GM21390 (cell line): ENCODE measurements around the gene JAKMIP2.

Experiments used
- ATAC-seq: cut with Tn5 transposase; IDR thresholded peaks from one replicate; pipeline ENCODE4 v1.9.1; 2021; ENCODE audit not compliant: unreplicated experiment

The JAKMIP2 gene

GRCh38 chr5:147704544-147704943 lies 78.0 kb downstream of the JAKMIP2 start:
- ATAC-seq = no peak

DNA sequence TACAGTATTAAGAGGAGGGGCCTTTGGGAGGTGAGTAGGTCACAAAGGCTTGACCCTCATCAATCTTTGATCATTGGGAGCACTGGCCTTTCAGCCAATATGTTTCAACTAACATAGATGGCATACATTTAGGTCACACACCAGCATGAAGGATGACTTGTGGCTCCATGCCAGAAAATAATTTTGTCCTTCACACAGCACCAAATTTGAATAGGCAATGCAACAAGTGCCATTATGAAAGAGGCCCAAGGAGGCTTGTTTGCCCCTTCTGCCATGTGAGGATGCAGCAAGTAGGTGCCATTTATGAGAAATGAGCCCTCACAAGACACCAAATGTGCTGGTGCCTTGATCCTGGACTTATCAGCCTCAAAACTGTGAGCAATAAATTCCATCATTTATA lies 81.1 kb downstream of the JAKMIP2 start:
- ATAC-seq = no peak

DNA sequence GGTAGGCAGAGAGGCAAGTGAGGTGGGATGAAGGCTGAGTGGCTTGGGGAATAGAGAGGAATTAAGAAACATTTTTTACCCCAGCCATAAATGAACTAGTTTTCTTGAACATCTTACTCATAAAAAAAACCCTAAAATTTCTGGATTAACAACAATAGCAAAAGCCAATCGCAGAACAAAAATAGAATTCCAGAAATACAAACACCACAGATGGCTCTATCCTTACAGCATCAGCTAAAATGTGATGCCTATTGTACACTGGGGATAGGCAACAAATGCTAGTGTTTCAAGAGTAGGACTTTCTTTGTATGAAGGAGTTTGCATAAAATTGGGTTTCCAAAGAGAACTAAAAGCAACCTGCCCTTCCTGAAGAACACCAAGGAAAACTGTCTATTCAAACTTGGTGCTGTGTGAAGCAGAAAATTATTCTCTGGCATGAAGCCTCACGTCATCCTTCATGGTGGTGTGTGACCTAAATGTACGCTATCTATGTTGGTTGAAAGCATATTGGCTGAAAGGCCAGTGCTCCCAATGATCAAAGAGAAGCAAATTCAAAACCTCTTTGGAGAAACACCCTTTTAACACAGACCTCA lies 82.9 kb downstream of the JAKMIP2 start:
- no peak for ATAC-seq

- ATAC-seq = no peak
Observed at GRCh38 chr5:147697380-147697779, 85.1 kb downstream of the JAKMIP2 start.

- no peak for ATAC-seq
Observed at GRCh38 chr5:147694772-147695171, 87.8 kb downstream of the JAKMIP2 start.

- ATAC-seq = no peak
Observed at GRCh38 chr5:147693233-147693632, 89.3 kb downstream of the JAKMIP2 start.

DNA sequence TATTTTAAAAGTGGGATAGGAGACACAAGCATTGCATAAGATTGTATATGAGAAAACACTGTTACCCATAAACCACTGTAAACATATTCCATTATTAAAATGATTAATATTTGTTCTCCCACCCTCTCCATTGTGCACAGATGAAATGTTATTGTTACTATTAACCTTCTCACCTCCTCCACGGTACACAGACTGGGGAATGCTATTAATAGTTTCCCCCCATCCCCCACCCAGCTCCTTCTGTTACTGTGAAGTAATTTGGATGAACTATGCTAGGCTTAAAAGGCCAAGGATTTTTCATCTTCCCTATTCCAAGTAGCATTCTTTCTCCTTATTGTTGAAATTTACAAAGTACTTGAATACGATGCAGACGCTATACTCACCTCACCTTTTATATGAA lies 91.4 kb downstream of the JAKMIP2 start:
- ATAC-seq = no peak

DNA sequence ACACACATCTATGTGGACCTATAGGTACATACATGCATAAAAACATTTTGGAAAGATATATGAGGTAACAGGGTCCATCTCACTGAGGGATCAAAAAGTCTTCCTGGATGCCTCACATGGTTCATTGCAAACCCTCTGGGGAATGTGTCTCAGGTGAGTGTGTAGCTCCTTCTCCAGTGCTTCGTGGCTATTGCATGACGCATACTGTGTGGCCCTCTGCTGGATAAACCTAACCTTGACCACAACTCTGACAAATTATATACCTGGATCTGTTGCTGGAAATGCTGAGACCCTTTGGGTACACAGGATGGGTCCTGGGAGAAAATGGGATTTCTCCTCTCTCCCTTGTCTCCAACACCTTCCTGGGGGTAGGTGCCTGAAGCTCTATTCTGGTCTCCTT lies 91.9 kb downstream of the JAKMIP2 start:
- no peak for ATAC-seq

DNA sequence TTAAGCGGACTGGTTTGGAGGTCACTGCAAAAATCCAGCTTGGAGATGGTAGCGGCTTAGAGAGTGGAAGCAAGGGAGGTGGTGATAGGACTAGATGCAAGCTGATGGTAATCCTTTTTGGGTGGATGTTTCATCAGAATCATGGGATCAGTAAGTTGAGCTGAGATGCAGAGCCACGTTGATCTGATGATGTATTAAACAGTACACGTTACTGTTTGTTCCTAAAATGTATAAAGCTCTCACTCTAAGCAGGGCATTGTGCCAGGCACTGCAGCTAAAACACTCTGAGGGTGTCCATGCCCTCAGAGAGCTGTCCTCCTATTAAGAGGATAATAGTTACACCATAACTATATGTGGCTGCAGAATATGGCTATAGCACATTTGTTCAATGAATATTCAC lies 93.1 kb downstream of the JAKMIP2 start:
- ATAC-seq = no peak

DNA sequence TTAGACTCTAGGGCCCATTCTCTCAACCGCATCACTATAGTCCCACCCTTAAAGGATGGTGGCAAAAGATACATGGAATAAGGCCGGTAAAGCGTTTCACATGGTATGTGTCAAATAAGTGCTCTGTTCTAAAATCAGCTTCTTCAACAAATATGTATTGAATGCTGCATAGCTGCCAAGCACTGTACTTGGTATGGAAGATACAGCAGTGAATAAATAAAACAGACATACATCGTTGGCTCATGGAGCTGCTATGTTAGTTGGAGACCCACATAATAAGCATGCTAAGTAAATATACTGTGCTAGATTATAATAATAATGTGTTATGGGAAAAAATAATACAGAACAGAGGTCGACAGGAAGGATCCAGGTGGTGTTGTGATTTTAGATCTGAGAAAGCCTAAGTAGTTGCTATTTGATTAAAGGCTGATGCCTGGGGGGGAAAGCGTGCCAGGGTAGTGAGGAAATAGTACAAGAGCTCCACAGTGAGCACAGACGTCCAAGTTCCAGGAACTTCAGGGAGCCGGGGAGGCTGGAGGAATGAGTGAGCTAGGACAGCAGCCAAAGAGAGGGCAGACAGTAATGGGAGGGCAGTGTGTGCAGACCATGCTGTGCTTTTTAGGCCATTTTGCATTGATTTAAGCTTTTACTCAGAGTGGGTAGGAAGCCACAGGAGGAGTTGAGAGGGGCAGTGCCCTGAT lies 93.7 kb downstream of the JAKMIP2 start:
- no peak for ATAC-seq

DNA sequence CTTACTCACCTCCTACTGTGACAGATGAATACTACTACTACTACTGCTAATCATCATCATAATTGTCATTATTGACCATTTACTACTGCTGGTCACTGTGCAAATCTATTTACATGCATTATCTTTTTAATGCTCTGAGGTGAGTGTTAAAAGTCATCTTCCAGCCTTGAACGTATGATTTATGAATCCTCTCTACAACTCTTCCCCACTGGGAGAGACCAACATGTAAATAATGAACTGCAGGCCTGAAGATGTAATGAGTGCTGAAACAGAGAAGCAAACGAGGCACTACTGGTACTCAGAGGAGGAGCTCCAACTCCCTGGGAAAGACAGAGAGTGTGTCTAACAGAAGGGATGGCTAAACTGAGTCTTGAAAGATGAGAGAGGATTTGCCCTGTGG lies 95.4 kb downstream of the JAKMIP2 start:
- ATAC-seq = no peak

GRCh38 chr5:147686421-147686820 lies 96.1 kb downstream of the JAKMIP2 start:
- ATAC-seq = no peak

- no peak for ATAC-seq
Observed at GRCh38 chr5:147685993-147686392, 96.5 kb downstream of the JAKMIP2 start.

DNA sequence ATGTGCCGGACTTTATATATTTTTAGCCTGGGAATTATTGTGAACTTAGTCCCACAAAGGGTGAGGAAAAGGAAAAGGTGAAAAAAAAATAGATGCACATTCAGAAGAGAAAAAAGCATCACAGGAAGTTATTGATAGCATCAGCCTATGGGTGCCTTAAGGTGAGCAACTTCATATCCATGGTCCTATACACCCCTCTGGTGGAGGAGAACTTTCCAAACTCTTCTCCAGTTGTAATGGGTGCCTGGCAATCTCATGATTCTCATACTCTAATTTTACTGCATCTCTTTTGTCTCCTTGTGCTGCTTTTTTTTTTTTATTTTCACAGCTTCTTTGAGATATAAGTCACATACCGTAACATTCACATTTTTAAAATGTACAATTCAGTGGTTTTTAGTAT lies 107.4 kb downstream of the JAKMIP2 start:
- no peak for ATAC-seq

GRCh38 chr5:147674411-147674810 lies 108.1 kb downstream of the JAKMIP2 start:
- no peak for ATAC-seq

DNA sequence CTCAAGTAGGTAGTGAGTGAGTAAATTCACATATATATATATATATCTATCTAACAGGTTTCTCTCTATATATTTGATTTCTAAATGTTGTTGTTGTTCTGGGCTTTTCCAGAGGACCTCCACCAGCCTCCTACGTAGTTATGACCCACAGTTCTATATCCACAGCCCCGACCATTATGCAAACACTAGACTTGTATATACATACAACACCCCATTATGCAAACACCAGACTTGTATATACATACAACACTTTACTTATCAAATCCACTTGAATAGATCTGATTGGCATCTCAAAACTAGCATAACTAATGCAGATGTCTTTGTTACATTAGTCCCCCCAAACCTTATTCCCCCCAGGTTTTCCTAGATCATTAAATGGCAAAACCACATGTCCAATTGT lies 108.7 kb downstream of the JAKMIP2 start:
- ATAC-seq = no peak

- ATAC-seq = no peak
Observed at GRCh38 chr5:147673266-147673665, 109.3 kb downstream of the JAKMIP2 start.

- ATAC-seq = no peak
Observed at GRCh38 chr5:147671365-147671764, 111.2 kb downstream of the JAKMIP2 start.

DNA sequence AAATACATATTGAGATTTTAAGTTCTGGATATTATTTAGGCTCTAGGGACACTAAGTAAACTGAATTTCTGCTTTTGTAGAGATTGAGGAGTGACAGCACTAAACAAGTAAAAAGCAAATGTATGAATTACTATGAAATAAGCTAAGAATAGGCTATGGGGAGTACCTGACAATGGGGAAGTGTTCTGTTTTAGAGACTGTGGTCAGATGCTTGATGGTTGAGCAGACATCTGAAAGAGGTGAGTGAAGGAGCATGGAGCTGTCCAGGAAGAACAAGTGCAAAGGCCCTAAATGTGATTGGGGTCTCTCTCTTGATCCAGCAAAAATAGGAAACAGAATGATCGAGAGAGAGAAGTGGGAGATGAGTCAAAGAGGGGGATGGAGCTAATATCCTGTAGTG lies 111.7 kb downstream of the JAKMIP2 start:
- ATAC-seq = no peak

- ATAC-seq = no peak
Observed at GRCh38 chr5:147669169-147669869, 113.2 kb downstream of the JAKMIP2 start.

DNA sequence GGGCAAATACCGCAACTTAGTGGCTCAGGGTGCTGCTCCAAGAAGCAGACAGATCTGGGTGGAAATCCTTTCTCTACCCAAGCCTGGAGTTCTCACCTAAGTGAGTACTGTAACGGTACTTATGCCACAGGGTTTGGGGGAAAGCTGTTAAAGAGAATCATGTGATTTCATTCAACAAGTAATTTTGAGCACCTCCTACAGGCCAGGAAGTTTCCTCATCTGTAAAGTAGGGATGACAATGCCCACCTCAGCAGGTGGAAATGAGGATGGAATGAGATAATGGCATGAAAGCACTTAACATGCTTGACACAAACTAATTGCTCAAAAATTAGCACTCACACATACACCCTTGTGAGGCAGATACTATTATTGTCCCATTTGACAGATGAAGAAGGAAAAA lies 114.1 kb downstream of the JAKMIP2 start:
- no peak for ATAC-seq

- ATAC-seq = no peak
Observed at GRCh38 chr5:147667363-147667762, 115.2 kb downstream of the JAKMIP2 start.
